HCT116 (cell line): ENCODE results near the gene ACSM3. TPM values are rescaled to one million over a fixed set of nuclear protein-coding genes. Genes with fewer than 3 reads are reported as not detected.

Source experiments
- ATAC-seq: fragments of 200-7000 bp; cut with Tn5 transposase; 2 replicates; pipeline ENCODE4 v1.9.1; 2020; ENCODE audit warnings: mild to moderate bottlenecking, moderate library complexity
- BruUV-seq: library from RNA; stranded (reverse); fragments of 400-500 nt; replicated peaks from 2 replicates; lab custom pipeline; 2021; lab: Mats Ljungman, UMichigan
- CTCF ChIA-PET: fragments of 300-600 bp; sonication (Branson Sonifier 250); formaldehyde crosslinking; loops from one replicate; lab custom pipeline; 2021; ENCODE audit warnings: antibody characterized with exemption; lab: Charles Lee
- POLR2A ChIA-PET: fragments of 300-600, 350-600 bp; sonication (Branson Sonifier 250); formaldehyde crosslinking; loops from one replicate; lab custom pipeline; 2021; ENCODE audit warnings: antibody characterized with exemption; lab: Charles Lee
- RAD21 ChIA-PET, 2 experiments: fragments of 300-600 bp; sonication (Branson Sonifier 250); formaldehyde crosslinking; loops; one replicate each; lab custom pipeline; 2023; ENCODE audit warnings: low total read pairs in 2 of 2; ENCODE audit not compliant: uncharacterized antibody in 2 of 2, unreplicated experiment in 2 of 2, low non-redundant PET in 1 of 2; lab: Charles Lee
- DNase-seq: peaks from one replicate; pipeline ENCODE4 v3.0.0-alpha.2; 2010; ENCODE audit warnings: low read depth, low spot score
- H2AFZ ChIP-seq: fragments of 200-600 bp; shearing (Covaris generic), sonication (generic); 2 replicates; pipeline ENCODE4 v1.6.1; 2017; ENCODE audit warnings: low read depth, mixed run types, mixed read lengths, antibody characterized with exemption, low read length; ENCODE audit not compliant: poor library complexity, severe bottlenecking
- H3K27ac ChIP-seq: 2 replicates; pipeline ENCODE4 v1.5.1; 2012; ENCODE audit warnings: low read depth, low read length
- H3K27me3 ChIP-seq: fragments of 200-600 bp; sonication (generic); 2 replicates; pipeline ENCODE4 v1.6.1; 2016; ENCODE audit warnings: mixed run types, low read length, mixed read lengths; ENCODE audit not compliant: insufficient read depth
- H3K36me3 ChIP-seq, 2 experiments: fragments of 200-500 bp in 1 of 2; fragments of 200-600 bp in 1 of 2; sonication (Bioruptor generic) in 1 of 2; sonication (generic) in 1 of 2; 2 replicates each; pipeline versions ENCODE4 v1.5.1 to v1.6.1; 2014 to 2016; ENCODE audit warnings: low read length in 2 of 2, inconsistent platforms in 1 of 2, mixed read lengths in 1 of 2, mixed run types in 1 of 2; ENCODE audit not compliant: insufficient read depth in 2 of 2, control insufficient read depth in 1 of 2
- H3K4me1 ChIP-seq, 2 experiments: fragments of 200-600 bp in 1 of 2; sonication (generic) in 1 of 2; 2 replicates each; pipeline versions ENCODE4 v1.5.1 to v1.6.1; 2012 to 2017; ENCODE audit warnings: low read length in 2 of 2, inconsistent platforms in 1 of 2, mild to moderate bottlenecking in 1 of 2, mixed read lengths in 1 of 2, mixed run types in 1 of 2, moderate library complexity in 1 of 2; ENCODE audit not compliant: insufficient read depth in 2 of 2, control insufficient read depth in 1 of 2
- H3K4me2 ChIP-seq: fragments of 200-600 bp; sonication (generic); 2 replicates; pipeline ENCODE4 v1.6.1; 2017; ENCODE audit warnings: mixed run types, low read length, mixed read lengths
- H3K4me3 ChIP-seq, 2 experiments: fragments of 200-600 bp in 1 of 2; sonication (generic) in 1 of 2; replicated peaks in 1 of 2; 2 replicates each; pipeline ENCODE4 v1.5.1; 2011 to 2016; ENCODE audit warnings: low read length in 2 of 2, control low read depth in 1 of 2, low read depth in 1 of 2, mild to moderate bottlenecking in 1 of 2, mixed read lengths in 1 of 2, mixed run types in 1 of 2
- H3K79me2 ChIP-seq: fragments of 200-600 bp; sonication (generic); 2 replicates; pipeline ENCODE4 v1.6.1; 2017; ENCODE audit warnings: mild to moderate bottlenecking, mixed run types, low read length, moderate library complexity, mixed read lengths; ENCODE audit not compliant: insufficient read depth
- H3K9ac ChIP-seq: fragments of 200-600 bp; sonication (generic); 2 replicates; pipeline ENCODE4 v1.6.1; 2016; ENCODE audit warnings: low read length, mixed read lengths
- H3K9me2 ChIP-seq: fragments of 200-600 bp; sonication (generic), shearing (Covaris generic); 2 replicates; pipeline ENCODE4 v1.6.1; 2017; ENCODE audit warnings: mixed run types, mild to moderate bottlenecking, moderate library complexity; ENCODE audit not compliant: insufficient read depth
- H3K9me3 ChIP-seq, 2 experiments: fragments of 200-500 bp in 1 of 2; fragments of 200-600 bp in 1 of 2; sonication (Bioruptor generic) in 1 of 2; sonication (generic) in 1 of 2; 2 replicates each; pipeline ENCODE4 v1.6.1; 2014 to 2017; ENCODE audit warnings: low read length in 2 of 2, mixed read lengths in 2 of 2, inconsistent platforms in 1 of 2, low read depth in 1 of 2, mild to moderate bottlenecking in 1 of 2, mixed run types in 1 of 2, moderate library complexity in 1 of 2; ENCODE audit not compliant: control insufficient read depth in 1 of 2, insufficient read depth in 1 of 2
- H4K20me1 ChIP-seq: fragments of 200-600 bp; sonication (generic), shearing (Covaris generic); 2 replicates; pipeline ENCODE4 v1.6.1; 2017; ENCODE audit warnings: mixed run types, mild to moderate bottlenecking, moderate library complexity; ENCODE audit not compliant: insufficient read depth
- CBX3 ChIP-seq: IDR thresholded peaks from 2 replicates; pipeline ENCODE4 v1.6.1; 2012; ENCODE audit warnings: low read depth
- CEBPB ChIP-seq: IDR thresholded peaks from 2 replicates; pipeline ENCODE4 v1.6.1; 2012; ENCODE audit warnings: low read depth
- EGR1 ChIP-seq: IDR thresholded peaks from 2 replicates; pipeline ENCODE4 v1.6.1; 2012; ENCODE audit warnings: low read depth
- ELF1 ChIP-seq: IDR thresholded peaks from 2 replicates; pipeline ENCODE4 v1.6.1; 2012; ENCODE audit warnings: low read depth, borderline replicate concordance
- POLR2A ChIP-seq: IDR thresholded peaks from 2 replicates; pipeline ENCODE4 v1.7.0; 2011; ENCODE audit warnings: borderline replicate concordance; ENCODE audit not compliant: insufficient read depth, insufficient read length; ENCODE audit errors: extremely low read depth
- POLR2AphosphoS5 ChIP-seq: IDR thresholded peaks from 2 replicates; pipeline ENCODE4 v1.6.1; 2011; ENCODE audit warnings: mild to moderate bottlenecking, low read depth, low read length, moderate library complexity
- RAD21 ChIP-seq: IDR thresholded peaks from 2 replicates; pipeline ENCODE4 v1.6.1; 2012; ENCODE audit warnings: low read depth, mild to moderate bottlenecking
- SIN3A ChIP-seq: IDR thresholded peaks from 2 replicates; pipeline ENCODE4 v1.6.1; 2012; ENCODE audit warnings: low read depth
- SP1 ChIP-seq: IDR thresholded peaks from 2 replicates; pipeline ENCODE4 v1.6.1; 2012; ENCODE audit warnings: low read depth
- SRF ChIP-seq: IDR thresholded peaks from 2 replicates; pipeline ENCODE4 v1.6.1; 2012; ENCODE audit warnings: low read depth
- ZFX ChIP-seq: fragments of 450-650 bp; IDR thresholded peaks from 2 replicates; pipeline ENCODE4 v1.6.1; 2017
- intact Hi-C: fragments of 100-400 bp; cut with micrococcal nuclease; formaldehyde crosslinking; loops from 2 replicates; pipeline ENCODE4 v1.10.0; 2022
- total RNA-seq: library from RNA; stranded (reverse); gene quantifications from one replicate; pipeline ENCODE4 v1.2.1, GENCODE V29; 2021; ENCODE audit not compliant: unreplicated experiment
- TF ChIP-seq, protein P1 (sequence below): IDR thresholded peaks from 2 replicates; pipeline ENCODE4 v1.6.1; 2011; ENCODE audit warnings: mild to moderate bottlenecking, low read length, moderate library complexity; ENCODE audit not compliant: insufficient replicate concordance; ENCODE audit errors: extremely low read depth

ACSM3 gene
- total RNA-seq, 1 experiment from 2014 or later: 15.0 TPM

GRCh38 chr16:20784204-20784603, 20.4 kb downstream of the ACSM3 start:
- ChIA-PET CTCF (interaction anchor here (1.8 kb wide), 1 partner anchor 9 kb away, joined by 5 read pairs; no protein-coding TSS in a partner anchor), POLR2A (no interaction called here), RAD21 (no interaction called here)
- TF ChIP-seq SIN3A (no peak), SP1 (no peak), EGR1 (no peak), ELF1 (no peak), CBX3 (no peak), SRF (no peak), CEBPB (no peak), POLR2A (no peak), RAD21 (no peak), ZFX (no peak), POLR2AphosphoS5 (no peak)
- TF ChIP-seq, protein P1, sequence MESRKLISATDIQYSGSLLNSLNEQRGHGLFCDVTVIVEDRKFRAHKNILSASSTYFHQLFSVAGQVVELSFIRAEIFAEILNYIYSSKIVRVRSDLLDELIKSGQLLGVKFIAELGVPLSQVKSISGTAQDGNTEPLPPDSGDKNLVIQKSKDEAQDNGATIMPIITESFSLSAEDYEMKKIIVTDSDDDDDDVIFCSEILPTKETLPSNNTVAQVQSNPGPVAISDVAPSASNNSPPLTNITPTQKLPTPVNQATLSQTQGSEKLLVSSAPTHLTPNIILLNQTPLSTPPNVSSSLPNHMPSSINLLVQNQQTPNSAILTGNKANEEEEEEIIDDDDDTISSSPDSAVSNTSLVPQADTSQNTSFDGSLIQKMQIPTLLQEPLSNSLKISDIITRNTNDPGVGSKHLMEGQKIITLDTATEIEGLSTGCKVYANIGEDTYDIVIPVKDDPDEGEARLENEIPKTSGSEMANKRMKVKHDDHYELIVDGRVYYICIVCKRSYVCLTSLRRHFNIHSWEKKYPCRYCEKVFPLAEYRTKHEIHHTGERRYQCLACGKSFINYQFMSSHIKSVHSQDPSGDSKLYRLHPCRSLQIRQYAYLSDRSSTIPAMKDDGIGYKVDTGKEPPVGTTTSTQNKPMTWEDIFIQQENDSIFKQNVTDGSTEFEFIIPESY: no peak
- no peak overlapping the region for H3K9ac ChIP-seq
- no TSS peak for BruUV-seq
- no peak overlapping the region for H2AFZ ChIP-seq
- H3K27me3 ChIP-seq: no peaks in the 10 kb centered on the region
- H3K27ac ChIP-seq: no peak overlapping the region
- H3K4me3 ChIP-seq: no peak overlapping the region
- H3K79me2 ChIP-seq: no peaks in the 10 kb centered on the region
- H3K4me2 ChIP-seq: no peak overlapping the region
- H4K20me1 ChIP-seq: no peaks in the 10 kb centered on the region
- H3K9me3 ChIP-seq: no peaks in the 10 kb centered on the region
- no peaks in the 10 kb centered on the region for H3K4me1 ChIP-seq
- no peaks in the 10 kb centered on the region for H3K36me3 ChIP-seq
- no peaks in the 10 kb centered on the region for H3K9me2 ChIP-seq
- DNase-seq (no peak), ATAC-seq (no peak)
- intact Hi-C loops: no loop called here
